IMR-90 (cell line): ENCODE data around the gene MED12L. TPM values are rescaled to one million over a fixed set of nuclear protein-coding genes. Genes with fewer than 3 reads are reported as not detected.

ENCODE experiments used
- ATAC-seq: fragments of 200-7000 bp; cut with Tn5 transposase; 2 replicates; pipeline ENCODE4 v1.9.1; 2020; ENCODE audit warnings: low read depth, mild to moderate bottlenecking, moderate library complexity
- BruUV-seq: library from RNA; stranded (reverse); fragments of 400-500 nt; replicated peaks from 2 replicates; lab custom pipeline; 2021; lab: Mats Ljungman, UMichigan
- CTCF ChIA-PET: fragments of 300-600 bp; formaldehyde crosslinking; extraction: SDS; loops from one replicate; lab custom pipeline; 2021; ENCODE audit warnings: antibody characterized with exemption; lab: Yijun Ruan, JAX
- POLR2A ChIA-PET: fragments of 300-600 bp; sonication (Branson Sonifier 250); formaldehyde crosslinking; loops from one replicate; lab custom pipeline; 2022; ENCODE audit warnings: antibody characterized with exemption; ENCODE audit not compliant: unreplicated experiment; lab: Charles Lee
- DNase-seq: peaks from one replicate; pipeline ENCODE4 v3.0.0; 2013
- H2AFZ ChIP-seq: replicated peaks from 2 replicates; pipeline ENCODE3; 2013; ENCODE audit warnings: low read length, mild to moderate bottlenecking; ENCODE audit not compliant: poor library complexity
- H2AK5ac ChIP-seq: 2 replicates; pipeline ENCODE4 v1.6.1; 2013; ENCODE audit warnings: low read depth, low read length, inconsistent platforms
- H2AK9ac ChIP-seq: replicated peaks from 2 replicates; pipeline ENCODE3; 2013; ENCODE audit warnings: mild to moderate bottlenecking, low read depth, low read length, moderate library complexity; ENCODE audit not compliant: poor library complexity
- H2BK120ac ChIP-seq: 2 replicates; pipeline ENCODE4 v1.6.1; 2013; ENCODE audit warnings: low read depth, low read length, inconsistent platforms
- H2BK15ac ChIP-seq: 3 replicates; pipeline ENCODE4 v1.6.1; 2013; ENCODE audit warnings: low read depth, low read length, inconsistent platforms
- H2BK20ac ChIP-seq: 2 replicates; pipeline ENCODE4 v1.6.1; 2013; ENCODE audit warnings: low read depth, mild to moderate bottlenecking, inconsistent platforms, low read length, moderate library complexity
- H2BK5ac ChIP-seq: 2 replicates; pipeline ENCODE4 v1.6.1; 2013; ENCODE audit warnings: mild to moderate bottlenecking, low read depth, low read length, inconsistent platforms; ENCODE audit not compliant: poor library complexity, severe bottlenecking
- H3K14ac ChIP-seq: replicated peaks from 2 replicates; pipeline ENCODE4 v1.6.1; 2013; ENCODE audit warnings: low read depth, low read length, inconsistent platforms
- H3K18ac ChIP-seq: 2 replicates; pipeline ENCODE4 v1.6.1; 2013; ENCODE audit warnings: low read depth, low read length, control low read depth
- H3K23ac ChIP-seq: 2 replicates; pipeline ENCODE4 v1.6.1; 2013; ENCODE audit warnings: low read depth, low read length, inconsistent platforms
- H3K27ac ChIP-seq: 2 replicates; pipeline ENCODE4 v1.5.1; 2013; ENCODE audit warnings: mild to moderate bottlenecking, control low read depth, low read length; ENCODE audit not compliant: insufficient read depth
- H3K27me3 ChIP-seq: 2 replicates; pipeline ENCODE4 v1.6.1; 2013; ENCODE audit warnings: low read length; ENCODE audit not compliant: control insufficient read depth, insufficient read depth
- H3K36me3 ChIP-seq: 2 replicates; pipeline ENCODE4 v1.6.1; 2013; ENCODE audit warnings: low read length, mixed read lengths; ENCODE audit not compliant: control insufficient read depth, insufficient read depth
- H3K4ac ChIP-seq: 2 replicates; pipeline ENCODE4 v1.6.1; 2013; ENCODE audit warnings: low read depth, low read length, inconsistent platforms
- H3K4me1 ChIP-seq: 2 replicates; pipeline ENCODE4 v1.6.1; 2013; ENCODE audit warnings: low read length, mixed read lengths; ENCODE audit not compliant: control insufficient read depth, insufficient read depth
- H3K4me2 ChIP-seq: 2 replicates; pipeline ENCODE4 v1.6.1; 2013; ENCODE audit warnings: low read depth, mild to moderate bottlenecking, control low read depth, low read length, moderate library complexity
- H3K4me3 ChIP-seq: 2 replicates; pipeline ENCODE4 v1.5.1; 2013; ENCODE audit warnings: low read depth, mild to moderate bottlenecking, control low read depth, low read length, moderate library complexity; ENCODE audit not compliant: insufficient read depth
- H3K56ac ChIP-seq: 2 replicates; pipeline ENCODE4 v1.6.1; 2013; ENCODE audit warnings: low read length, inconsistent platforms; ENCODE audit not compliant: insufficient read depth; ENCODE audit errors: extremely low read depth
- H3K79me1 ChIP-seq, 2 experiments: 2 replicates each; pipeline ENCODE4 v1.6.1; 2013; ENCODE audit warnings: low read length in 2 of 2, inconsistent platforms in 1 of 2, low read depth in 1 of 2
- H3K9ac ChIP-seq: 2 replicates; pipeline ENCODE4 v1.6.1; 2013; ENCODE audit warnings: low read depth, low read length, control low read depth
- H3K9me1 ChIP-seq: 2 replicates; pipeline ENCODE4 v1.6.1; 2013; ENCODE audit warnings: low read length, inconsistent platforms; ENCODE audit not compliant: insufficient read depth
- H3K9me3 ChIP-seq: 2 replicates; pipeline ENCODE4 v1.6.1; 2013; ENCODE audit warnings: low read length; ENCODE audit not compliant: control insufficient read depth, insufficient read depth
- H4K20me1 ChIP-seq: 2 replicates; pipeline ENCODE4 v1.6.1; 2013; ENCODE audit warnings: low read length, inconsistent platforms; ENCODE audit not compliant: insufficient read depth
- H4K5ac ChIP-seq: 2 replicates; pipeline ENCODE4 v1.6.1; 2013; ENCODE audit warnings: mild to moderate bottlenecking, low read depth, low read length, control low read depth
- H4K8ac ChIP-seq, 2 experiments: 2 replicates each; pipeline ENCODE4 v1.6.1; 2013; ENCODE audit warnings: low read depth in 2 of 2, low read length in 2 of 2, control low read depth in 1 of 2, inconsistent platforms in 1 of 2
- H4K91ac ChIP-seq: 2 replicates; pipeline ENCODE4 v1.6.1; 2013; ENCODE audit warnings: low read depth, low read length, inconsistent platforms; ENCODE audit not compliant: insufficient read depth
- BHLHE40 ChIP-seq: fragments of 150-350 bp; IDR thresholded peaks from 2 replicates; pipeline ENCODE4 v1.6.1; 2016; ENCODE audit warnings: mild to moderate bottlenecking, low read depth, low read length
- CEBPB ChIP-seq: IDR thresholded peaks from 2 replicates; pipeline ENCODE4 v1.6.1; 2012; ENCODE audit warnings: low read depth, low read length, improper control_type of control experiment
- CHD1 ChIP-seq: IDR thresholded peaks from 2 replicates; pipeline ENCODE4 v1.6.1; 2012; ENCODE audit warnings: low read depth, low read length, improper control_type of control experiment
- CTCF ChIP-seq: conservative IDR thresholded peaks from 2 replicates; pipeline ENCODE4 v1.5.1; 2012; ENCODE audit warnings: mild to moderate bottlenecking, low read depth, low read length, improper control_type of control experiment
- FOS ChIP-seq: fragments of 150-350 bp; IDR thresholded peaks from 2 replicates; pipeline ENCODE4 v1.6.1; 2016; ENCODE audit warnings: low read depth, low read length
- MAFK ChIP-seq: IDR thresholded peaks from 2 replicates; pipeline ENCODE4 v1.6.1; 2012; ENCODE audit warnings: low read depth, low read length, improper control_type of control experiment
- MAZ ChIP-seq: IDR thresholded peaks from 2 replicates; pipeline ENCODE4 v1.6.1; 2012; ENCODE audit warnings: low read depth, mild to moderate bottlenecking, low read length, improper control_type of control experiment, moderate library complexity, borderline replicate concordance
- MXI1 ChIP-seq: IDR thresholded peaks from 2 replicates; pipeline ENCODE4 v1.6.1; 2012; ENCODE audit warnings: low read depth, mild to moderate bottlenecking, low read length, moderate library complexity, borderline replicate concordance
- NFE2L2 ChIP-seq: fragments of 150-350 bp; IDR thresholded peaks from 2 replicates; pipeline ENCODE4 v1.6.1; 2016; ENCODE audit warnings: low read depth, mild to moderate bottlenecking, low read length
- POLR2A ChIP-seq: IDR thresholded peaks from 2 replicates; pipeline ENCODE4 v1.6.1; 2012; ENCODE audit warnings: mild to moderate bottlenecking, low read depth, low read length
- RAD21 ChIP-seq: IDR thresholded peaks from 2 replicates; pipeline ENCODE4 v1.6.1; 2012; ENCODE audit warnings: low read length, improper control_type of control experiment
- RCOR1 ChIP-seq: IDR thresholded peaks from 2 replicates; pipeline ENCODE4 v1.6.1; 2012; ENCODE audit warnings: mild to moderate bottlenecking, low read length, improper control_type of control experiment; ENCODE audit not compliant: insufficient replicate concordance
- RFX5 ChIP-seq: IDR thresholded peaks from 2 replicates; pipeline ENCODE4 v1.8.0; 2012; ENCODE audit warnings: low read depth, mild to moderate bottlenecking, low read length, moderate library complexity
- SMC3 ChIP-seq: fragments of 150-350 bp; IDR thresholded peaks from 2 replicates; pipeline ENCODE4 v1.6.1; 2016; ENCODE audit warnings: low read depth, mild to moderate bottlenecking, antibody characterized with exemption, low read length, moderate library complexity
- USF2 ChIP-seq: fragments of 150-350 bp; IDR thresholded peaks from 2 replicates; pipeline ENCODE4 v1.6.1; 2017; ENCODE audit warnings: mild to moderate bottlenecking, antibody characterized with exemption, low read length, low read depth
- WGBS, 2 experiments: methylation state at CpG; one replicate each; pipeline versions ENCODE4 v1.1.5 to v1.1.7; 2013; ENCODE audit warnings: missing lambda C conversion rate in 2 of 2; ENCODE audit not compliant: insufficient read length in 1 of 2; ENCODE audit errors: extremely low coverage in 2 of 2; 5-methylcytosine and 5-hydroxymethylcytosine counted together
- dilution Hi-C: fragments of 300-500 bp; cut with HindIII; formaldehyde crosslinking; loops from one replicate; pipeline ENCODE4 v1.14.3; 2018; ENCODE audit warnings: low sequenced_read_pairs; ENCODE audit not compliant: unreplicated experiment
- in situ Hi-C: fragments of 300-500 bp; cut with MboI; formaldehyde crosslinking; loops from 3 replicates; pipeline ENCODE4 v1.14.3; 2019; ENCODE audit warnings: low sequenced_read_pairs, inconsistent platforms, mixed read lengths
- intact Hi-C: fragments of 100-400 bp; cut with micrococcal nuclease; formaldehyde crosslinking; loops from 2 replicates; pipeline ENCODE4 v1.10.0; 2022
- polyA plus RNA-seq, 3 experiments: library from polyadenylated mRNA; depleted of rRNA; stranded (reverse); fragments of >200 nt; gene quantifications; 2 replicates each; pipeline ENCODE4 v1.2.3, GENCODE V29; 2012; ENCODE audit warnings: low replicate concordance in 1 of 3
- total RNA-seq: library from RNA; depleted of rRNA; stranded (reverse); fragments of >200 nt; gene quantifications from 2 replicates; pipeline ENCODE4 v1.2.3, GENCODE V29; 2012
- TF ChIP-seq, protein P1 (sequence below): fragments of 150-350 bp; IDR thresholded peaks from 2 replicates; pipeline ENCODE4 v1.6.1; 2016; ENCODE audit warnings: low read depth, mild to moderate bottlenecking, low read length, moderate library complexity, borderline replicate concordance

MED12L gene
- total and polyA plus RNA-seq, 2 of the 4 experiments (the other 2 are of a cell fraction), result 0.05 to 0.18 TPM

GRCh38 chr3:151404316-151404715 lies 318.9 kb downstream of the MED12L start:
- DNase-seq (peak; percentile 72), ATAC-seq (peak; percentile 57)
- Histone ChIP-seq H3K23ac (no peak overlapping the region), H3K18ac (no peak overlapping the region), H2BK120ac (no peak overlapping the region), H2BK20ac (0 out of 2 replicates have a peak overlapping the region, but pooled peaks have one; percentile 12), H3K4ac (no peak overlapping the region), H2BK15ac (no peak overlapping the region), H3K56ac (no peak overlapping the region), H4K5ac (no peak overlapping the region), H3K4me3 (no peak overlapping the region), H2AFZ (no peak overlapping the region), H3K9me3 (no peaks in the 10 kb centered on the region), H3K4me1 (peaks cover 2% of the 10 kb centered on the region), H3K4me2 (peak overlapping the region; percentile 34; the same call in 1 of the 2 replicates), H2AK9ac (no peak overlapping the region), H3K27ac (no peak overlapping the region), H3K79me1 (no peaks in the 10 kb centered on the region), H4K8ac (no peak overlapping the region), H3K36me3 (no peaks in the 10 kb centered on the region), H2AK5ac (no peak overlapping the region), H3K14ac (no peak overlapping the region), H4K20me1 (no peaks in the 10 kb centered on the region), H3K9ac (no peak overlapping the region), H2BK5ac (peak overlapping the region; percentile 23), H4K91ac (no peak overlapping the region), H3K27me3 (no peaks in the 10 kb centered on the region), H3K9me1 (no peaks in the 10 kb centered on the region)
- ChIA-PET CTCF (no interaction called here), POLR2A (no interaction called here)
- BruUV-seq, result no TSS peak
- intact Hi-C loops (no loop called here), in situ Hi-C loops (no loop called here), dilution Hi-C loops (no loop called here)
- TF ChIP-seq MAFK (no peak), POLR2A (no peak), FOS (no peak), NFE2L2 (no peak), RAD21 (no peak), RFX5 (no peak), MXI1 (no peak), RCOR1 (no peak), CHD1 (no peak), USF2 (no peak), CEBPB (no peak; the same call in 1 of the 2 replicates), SMC3 (no peak), MAZ (no peak), CTCF (no peak), BHLHE40 (no peak)
- TF ChIP-seq, protein P1, sequence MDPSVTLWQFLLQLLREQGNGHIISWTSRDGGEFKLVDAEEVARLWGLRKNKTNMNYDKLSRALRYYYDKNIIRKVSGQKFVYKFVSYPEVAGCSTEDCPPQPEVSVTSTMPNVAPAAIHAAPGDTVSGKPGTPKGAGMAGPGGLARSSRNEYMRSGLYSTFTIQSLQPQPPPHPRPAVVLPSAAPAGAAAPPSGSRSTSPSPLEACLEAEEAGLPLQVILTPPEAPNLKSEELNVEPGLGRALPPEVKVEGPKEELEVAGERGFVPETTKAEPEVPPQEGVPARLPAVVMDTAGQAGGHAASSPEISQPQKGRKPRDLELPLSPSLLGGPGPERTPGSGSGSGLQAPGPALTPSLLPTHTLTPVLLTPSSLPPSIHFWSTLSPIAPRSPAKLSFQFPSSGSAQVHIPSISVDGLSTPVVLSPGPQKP, result no peak
- WGBS, 2 experiments, result no CpG with 5 or more reads among the region's 1 CpG
